ENCODE results near the gene VTI1A.

VTI1A gene

DNA sequence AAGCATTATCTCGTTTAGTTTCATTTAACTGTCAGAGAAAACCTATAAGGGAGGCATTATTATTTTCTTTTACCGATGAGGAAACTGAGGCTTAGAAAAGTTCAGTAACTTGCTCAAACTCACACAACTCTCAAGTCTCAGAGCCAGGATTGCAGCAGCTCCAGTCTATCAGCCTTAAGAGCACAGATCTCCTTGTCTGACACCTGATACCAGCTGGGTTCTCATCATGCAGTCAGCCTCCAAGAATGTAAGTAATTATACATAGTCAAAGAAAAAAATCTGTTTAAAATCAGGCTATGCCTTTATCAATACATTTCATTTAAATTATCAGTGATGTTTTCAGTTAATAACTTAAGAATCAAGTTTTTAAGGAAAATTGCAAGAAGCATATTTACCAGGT, 266.4 kb downstream of the VTI1A start:
- TF ChIP-seq, protein P1, sequence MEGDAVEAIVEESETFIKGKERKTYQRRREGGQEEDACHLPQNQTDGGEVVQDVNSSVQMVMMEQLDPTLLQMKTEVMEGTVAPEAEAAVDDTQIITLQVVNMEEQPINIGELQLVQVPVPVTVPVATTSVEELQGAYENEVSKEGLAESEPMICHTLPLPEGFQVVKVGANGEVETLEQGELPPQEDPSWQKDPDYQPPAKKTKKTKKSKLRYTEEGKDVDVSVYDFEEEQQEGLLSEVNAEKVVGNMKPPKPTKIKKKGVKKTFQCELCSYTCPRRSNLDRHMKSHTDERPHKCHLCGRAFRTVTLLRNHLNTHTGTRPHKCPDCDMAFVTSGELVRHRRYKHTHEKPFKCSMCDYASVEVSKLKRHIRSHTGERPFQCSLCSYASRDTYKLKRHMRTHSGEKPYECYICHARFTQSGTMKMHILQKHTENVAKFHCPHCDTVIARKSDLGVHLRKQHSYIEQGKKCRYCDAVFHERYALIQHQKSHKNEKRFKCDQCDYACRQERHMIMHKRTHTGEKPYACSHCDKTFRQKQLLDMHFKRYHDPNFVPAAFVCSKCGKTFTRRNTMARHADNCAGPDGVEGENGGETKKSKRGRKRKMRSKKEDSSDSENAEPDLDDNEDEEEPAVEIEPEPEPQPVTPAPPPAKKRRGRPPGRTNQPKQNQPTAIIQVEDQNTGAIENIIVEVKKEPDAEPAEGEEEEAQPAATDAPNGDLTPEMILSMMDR (IDR thresholded peaks at IDR 0.05; ENCODE audit: low read depth, low read length): no peak
- no peak for DNase-seq (ENCODE audit: low read depth in 2 of 2)
- H3K4me3 ChIP-seq (replicated peaks in 1 of 2; ENCODE audit: low read depth in 2 of 2, low read length in 2 of 2): no peak overlapping the region

- no peak for DNase-seq (ENCODE audit: low read depth in 2 of 2)
- TF ChIP-seq, protein P1 (IDR thresholded peaks at IDR 0.05; ENCODE audit: low read depth, low read length): no peak
- H3K4me3 ChIP-seq (replicated peaks in 1 of 2; ENCODE audit: low read depth in 2 of 2, low read length in 2 of 2): no peak overlapping the region
Observed at GRCh38 chr10:112715581-112715980, 268.6 kb downstream of the VTI1A start.

DNA sequence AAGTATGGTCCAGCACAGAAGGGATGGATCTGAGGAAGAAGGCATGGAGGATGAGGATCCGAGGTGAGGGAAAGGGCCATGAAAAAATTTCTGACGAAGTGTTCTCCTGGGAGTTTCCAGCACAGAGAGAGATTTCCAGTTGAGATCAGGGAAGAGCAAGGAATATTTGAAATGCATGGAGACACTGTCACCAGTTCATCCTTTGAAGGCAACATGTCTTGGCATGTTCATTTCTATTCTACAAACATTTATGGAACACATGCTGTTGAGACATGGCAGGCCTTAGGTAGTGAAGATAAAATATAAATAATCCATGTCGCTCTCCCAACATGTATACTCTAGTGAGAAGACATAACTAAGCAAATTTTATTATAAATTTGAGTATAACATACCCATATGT, 269.1 kb downstream of the VTI1A start:
- H3K4me3 ChIP-seq (replicated peaks in 1 of 2; ENCODE audit: low read depth in 2 of 2, low read length in 2 of 2): no peak overlapping the region
- TF ChIP-seq, protein P1 (IDR thresholded peaks at IDR 0.05; ENCODE audit: low read depth, low read length): no peak
- DNase-seq (ENCODE audit: low read depth in 2 of 2): no peak

- no peak overlapping the region for H3K4me3 ChIP-seq (replicated peaks in 1 of 2; ENCODE audit: low read depth in 2 of 2, low read length in 2 of 2)
- DNase-seq (ENCODE audit: low read depth in 2 of 2): peak; percentile 73 to 80
- TF ChIP-seq, protein P1 (IDR thresholded peaks at IDR 0.05; ENCODE audit: low read depth, low read length): no peak
Observed at GRCh38 chr10:112716924-112717413, 270.0 kb downstream of the VTI1A start.

DNA sequence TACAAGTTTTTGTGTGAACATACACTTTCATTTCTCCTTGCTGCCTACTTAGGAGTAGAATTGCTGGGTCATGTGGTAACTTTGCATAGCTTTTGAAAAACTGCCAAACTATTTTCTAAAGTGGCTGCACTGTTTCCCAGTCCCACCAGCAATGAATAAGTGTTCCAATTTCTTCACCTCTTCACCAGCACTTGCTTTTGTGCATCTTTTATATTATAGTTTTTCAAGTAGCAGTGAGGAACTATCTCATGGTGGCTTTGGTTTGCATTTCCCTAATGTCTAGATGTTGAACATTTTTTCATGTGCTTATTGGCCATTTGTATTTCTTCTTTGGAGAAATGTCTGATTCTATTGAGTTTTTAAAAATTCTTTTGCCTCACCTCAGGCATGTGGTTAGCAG, 273.2 kb downstream of the VTI1A start:
- no peak for DNase-seq (ENCODE audit: low read depth in 2 of 2)
- TF ChIP-seq, protein P1 (IDR thresholded peaks at IDR 0.05; ENCODE audit: low read depth, low read length): no peak
- H3K4me3 ChIP-seq (replicated peaks in 1 of 2; ENCODE audit: low read depth in 2 of 2, low read length in 2 of 2): no peak overlapping the region

DNA sequence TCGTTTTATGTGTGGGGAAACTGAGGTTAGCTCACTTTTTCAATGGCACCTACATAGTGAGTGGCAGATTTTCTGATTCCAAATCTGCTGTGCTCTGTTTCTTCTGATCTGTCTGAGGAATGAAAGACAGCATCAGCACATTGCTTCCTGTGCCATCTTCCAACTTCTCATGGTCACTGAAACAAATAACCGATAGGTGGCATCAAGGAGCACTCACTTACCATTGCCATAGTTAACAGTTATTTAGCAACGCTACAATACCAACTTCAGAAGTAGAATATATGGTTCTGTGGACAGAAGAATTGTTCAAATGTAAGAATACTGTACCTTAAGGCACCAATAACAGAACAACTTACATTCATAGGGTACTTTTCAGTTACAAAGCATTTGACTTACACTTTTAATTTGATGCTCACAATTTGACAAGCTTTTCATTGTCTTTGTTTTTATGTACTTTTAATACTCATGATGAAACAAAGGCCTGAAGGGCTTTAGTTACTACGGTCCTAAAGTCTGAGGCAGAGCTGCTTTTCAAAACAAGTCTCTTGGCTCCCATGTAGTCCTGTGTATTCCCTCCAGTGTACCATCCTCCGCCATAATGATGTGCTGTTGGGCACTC, 274.2 kb downstream of the VTI1A start:
- TF ChIP-seq, protein P1 (IDR thresholded peaks at IDR 0.05; ENCODE audit: low read depth, low read length): peak; percentile 71
- peak; percentile 59 to 75 for DNase-seq (ENCODE audit: low read depth in 2 of 2)
- no peak overlapping the region for H3K4me3 ChIP-seq (replicated peaks in 1 of 2; ENCODE audit: low read depth in 2 of 2, low read length in 2 of 2)

DNA sequence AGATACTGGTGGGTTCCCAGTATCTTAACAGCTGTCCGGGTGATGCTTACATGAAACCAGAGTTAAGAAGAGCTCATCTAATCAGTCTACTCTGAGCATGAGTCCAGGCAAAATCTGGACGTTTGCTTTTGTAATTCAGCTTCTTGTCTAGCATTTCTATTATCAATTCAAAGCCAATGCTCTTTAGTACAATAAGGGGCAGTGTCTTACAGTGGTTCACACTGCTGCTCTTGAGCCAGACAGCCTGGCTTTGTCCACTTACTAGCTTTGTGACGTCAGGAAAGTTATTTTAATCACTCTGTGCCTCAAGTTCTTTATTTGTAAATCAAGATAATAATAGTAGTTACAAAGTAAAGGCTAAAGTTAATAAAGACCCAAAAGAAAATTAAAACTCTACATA, 275.7 kb downstream of the VTI1A start:
- no peak for DNase-seq (ENCODE audit: low read depth in 2 of 2)
- TF ChIP-seq, protein P1 (IDR thresholded peaks at IDR 0.05; ENCODE audit: low read depth, low read length): no peak
- no peak overlapping the region for H3K4me3 ChIP-seq (replicated peaks in 1 of 2; ENCODE audit: low read depth in 2 of 2, low read length in 2 of 2)

Measured in cardiac fibroblast (primary cell).